Upper lobe of left lung (tissue), 4 donors: Measurements from ENCODE around the gene NTN1.

Experiments
- POLR2AphosphoS5 ChIP-seq, 2 donors: sonication (generic); formaldehyde crosslinking; IDR thresholded peaks; one replicate each; pipeline ENCODE4 v1.5.1; 2017; ENCODE audit warnings: antibody characterized with exemption in 2 of 2
- TF ChIP-seq, protein P1 (sequence below), 6 experiments: fragments of 450-650 bp in 4 of 6; fragments of 200-600 bp in 2 of 6; sonication (generic) in 2 of 6; IDR thresholded peaks; one replicate each; pipeline ENCODE4 v1.5.1; 2016 to 2019; ENCODE audit warnings: antibody characterized with exemption in 6 of 6

GRCh38 chr17:9009737-9010136 lies 11.6 kb upstream of the NTN1 start:
- TF ChIP-seq, protein P1, sequence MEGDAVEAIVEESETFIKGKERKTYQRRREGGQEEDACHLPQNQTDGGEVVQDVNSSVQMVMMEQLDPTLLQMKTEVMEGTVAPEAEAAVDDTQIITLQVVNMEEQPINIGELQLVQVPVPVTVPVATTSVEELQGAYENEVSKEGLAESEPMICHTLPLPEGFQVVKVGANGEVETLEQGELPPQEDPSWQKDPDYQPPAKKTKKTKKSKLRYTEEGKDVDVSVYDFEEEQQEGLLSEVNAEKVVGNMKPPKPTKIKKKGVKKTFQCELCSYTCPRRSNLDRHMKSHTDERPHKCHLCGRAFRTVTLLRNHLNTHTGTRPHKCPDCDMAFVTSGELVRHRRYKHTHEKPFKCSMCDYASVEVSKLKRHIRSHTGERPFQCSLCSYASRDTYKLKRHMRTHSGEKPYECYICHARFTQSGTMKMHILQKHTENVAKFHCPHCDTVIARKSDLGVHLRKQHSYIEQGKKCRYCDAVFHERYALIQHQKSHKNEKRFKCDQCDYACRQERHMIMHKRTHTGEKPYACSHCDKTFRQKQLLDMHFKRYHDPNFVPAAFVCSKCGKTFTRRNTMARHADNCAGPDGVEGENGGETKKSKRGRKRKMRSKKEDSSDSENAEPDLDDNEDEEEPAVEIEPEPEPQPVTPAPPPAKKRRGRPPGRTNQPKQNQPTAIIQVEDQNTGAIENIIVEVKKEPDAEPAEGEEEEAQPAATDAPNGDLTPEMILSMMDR (IDR thresholded peaks at IDR 0.05), result no peak
- TF ChIP-seq POLR2AphosphoS5 (IDR thresholded peaks at IDR 0.05), result no peak
